ENCODE measurements around the gene STARD9.

- TF ChIP-seq POLR2A (IDR thresholded peaks at IDR 0.05) (no peak), CTCF (IDR thresholded peaks at IDR 0.05) (no peak), POLR2AphosphoS5 (IDR thresholded peaks at IDR 0.05; ENCODE audit: insufficient read depth in 1 of 2, low read depth in 1 of 2) (no peak)
These were observed 155.1 kb downstream of the STARD9 start for GRCh38 chr15:42730536-42730935.
